Measurements from ENCODE around the gene NIPA2. TPM values are rescaled to one million over a fixed set of nuclear protein-coding genes. Genes with fewer than 3 reads are reported as not detected.

NIPA2 gene
- total and polyA plus RNA-seq, 4 donors = 11.7 to 31.6 (median 20.9) TPM

DNA sequence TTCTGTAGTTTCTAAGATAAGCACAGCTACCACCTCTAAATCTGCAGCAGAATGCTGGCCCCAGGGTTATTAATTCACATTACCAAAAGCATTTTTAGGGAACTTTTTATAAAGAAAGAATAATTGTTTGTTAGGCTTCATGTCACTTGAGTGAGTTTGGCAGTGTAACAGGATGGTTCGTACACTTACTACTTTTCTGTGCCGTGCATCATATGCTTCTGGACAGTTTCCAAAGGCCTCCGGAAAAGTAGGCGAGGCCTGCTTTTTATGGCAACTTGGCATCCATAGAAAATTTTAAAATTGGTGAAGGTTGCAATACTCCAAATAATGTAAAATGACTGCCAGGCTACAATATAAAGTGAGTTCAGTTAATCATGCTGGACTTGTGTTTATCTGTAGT, 30.0 kb downstream of the NIPA2 start:
- whole genome bisulfite sequencing = 80% methylated on average over 4 of the region's 4 CpGs
- no peak for DNase-seq (ENCODE audit: low spot score)
- TF ChIP-seq, protein P1, sequence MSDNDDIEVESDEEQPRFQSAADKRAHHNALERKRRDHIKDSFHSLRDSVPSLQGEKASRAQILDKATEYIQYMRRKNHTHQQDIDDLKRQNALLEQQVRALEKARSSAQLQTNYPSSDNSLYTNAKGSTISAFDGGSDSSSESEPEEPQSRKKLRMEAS (IDR thresholded peaks at IDR 0.05) = no peak
- TF ChIP-seq, protein P2, sequence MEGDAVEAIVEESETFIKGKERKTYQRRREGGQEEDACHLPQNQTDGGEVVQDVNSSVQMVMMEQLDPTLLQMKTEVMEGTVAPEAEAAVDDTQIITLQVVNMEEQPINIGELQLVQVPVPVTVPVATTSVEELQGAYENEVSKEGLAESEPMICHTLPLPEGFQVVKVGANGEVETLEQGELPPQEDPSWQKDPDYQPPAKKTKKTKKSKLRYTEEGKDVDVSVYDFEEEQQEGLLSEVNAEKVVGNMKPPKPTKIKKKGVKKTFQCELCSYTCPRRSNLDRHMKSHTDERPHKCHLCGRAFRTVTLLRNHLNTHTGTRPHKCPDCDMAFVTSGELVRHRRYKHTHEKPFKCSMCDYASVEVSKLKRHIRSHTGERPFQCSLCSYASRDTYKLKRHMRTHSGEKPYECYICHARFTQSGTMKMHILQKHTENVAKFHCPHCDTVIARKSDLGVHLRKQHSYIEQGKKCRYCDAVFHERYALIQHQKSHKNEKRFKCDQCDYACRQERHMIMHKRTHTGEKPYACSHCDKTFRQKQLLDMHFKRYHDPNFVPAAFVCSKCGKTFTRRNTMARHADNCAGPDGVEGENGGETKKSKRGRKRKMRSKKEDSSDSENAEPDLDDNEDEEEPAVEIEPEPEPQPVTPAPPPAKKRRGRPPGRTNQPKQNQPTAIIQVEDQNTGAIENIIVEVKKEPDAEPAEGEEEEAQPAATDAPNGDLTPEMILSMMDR (IDR thresholded peaks at IDR 0.05; ENCODE audit: low read depth, low read length, missing input control) = no peak
- TF ChIP-seq, protein P3, sequence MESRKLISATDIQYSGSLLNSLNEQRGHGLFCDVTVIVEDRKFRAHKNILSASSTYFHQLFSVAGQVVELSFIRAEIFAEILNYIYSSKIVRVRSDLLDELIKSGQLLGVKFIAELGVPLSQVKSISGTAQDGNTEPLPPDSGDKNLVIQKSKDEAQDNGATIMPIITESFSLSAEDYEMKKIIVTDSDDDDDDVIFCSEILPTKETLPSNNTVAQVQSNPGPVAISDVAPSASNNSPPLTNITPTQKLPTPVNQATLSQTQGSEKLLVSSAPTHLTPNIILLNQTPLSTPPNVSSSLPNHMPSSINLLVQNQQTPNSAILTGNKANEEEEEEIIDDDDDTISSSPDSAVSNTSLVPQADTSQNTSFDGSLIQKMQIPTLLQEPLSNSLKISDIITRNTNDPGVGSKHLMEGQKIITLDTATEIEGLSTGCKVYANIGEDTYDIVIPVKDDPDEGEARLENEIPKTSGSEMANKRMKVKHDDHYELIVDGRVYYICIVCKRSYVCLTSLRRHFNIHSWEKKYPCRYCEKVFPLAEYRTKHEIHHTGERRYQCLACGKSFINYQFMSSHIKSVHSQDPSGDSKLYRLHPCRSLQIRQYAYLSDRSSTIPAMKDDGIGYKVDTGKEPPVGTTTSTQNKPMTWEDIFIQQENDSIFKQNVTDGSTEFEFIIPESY (IDR thresholded peaks at IDR 0.05) = no peak
- no peak for TF ChIP-seq SP1 (IDR thresholded peaks at IDR 0.05)
- no peak for TF ChIP-seq JUND (IDR thresholded peaks at IDR 0.05)
- TF ChIP-seq RAD21 (IDR thresholded peaks at IDR 0.05) = no peak
- no peak for TF ChIP-seq GABPA (IDR thresholded peaks at IDR 0.05 in 1 of 2, conservative IDR thresholded peaks at IDR 0.05 in 1 of 2)
- no peak for TF ChIP-seq FOXA2 (IDR thresholded peaks at IDR 0.05)
- no peak for TF ChIP-seq FOXA1 (IDR thresholded peaks at IDR 0.05)
- TF ChIP-seq, protein P4, sequence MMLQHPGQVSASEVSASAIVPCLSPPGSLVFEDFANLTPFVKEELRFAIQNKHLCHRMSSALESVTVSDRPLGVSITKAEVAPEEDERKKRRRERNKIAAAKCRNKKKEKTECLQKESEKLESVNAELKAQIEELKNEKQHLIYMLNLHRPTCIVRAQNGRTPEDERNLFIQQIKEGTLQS (IDR thresholded peaks at IDR 0.05) = no peak
- TF ChIP-seq TAF1 (conservative IDR thresholded peaks at IDR 0.05) = no peak
- no peak for TF ChIP-seq EGR1 (IDR thresholded peaks at IDR 0.05; ENCODE audit: low read depth in 2 of 2)
- no peak for TF ChIP-seq HNF4G (IDR thresholded peaks at IDR 0.05)
- no peaks in the 10 kb centered on the region for H3K4me1 ChIP-seq (ENCODE audit: control insufficient read depth in 4 of 4, insufficient read depth in 4 of 4, low read length in 3 of 4)
- H3K27ac ChIP-seq (ENCODE audit: low read depth in 1 of 2, low read length in 2 of 2) = no peak overlapping the region
- H3K36me3 ChIP-seq (ENCODE audit: control insufficient read depth in 4 of 4, insufficient read depth in 3 of 4, low read depth in 1 of 4, low read length in 3 of 4) = peaks cover 7 to 78% (median 54%) of the 10 kb centered on the region in 4 donors
- no peak overlapping the region for H3K4me3 ChIP-seq (ENCODE audit: low read depth in 1 of 3, low read length in 3 of 3)
- no peaks in the 10 kb centered on the region for H3K9me3 ChIP-seq (ENCODE audit: control insufficient read depth in 4 of 4, low read length in 3 of 4)
- no peaks in the 10 kb centered on the region for H3K27me3 ChIP-seq (ENCODE audit: control insufficient read depth in 4 of 4, insufficient read depth in 4 of 4, low read length in 3 of 4)
- H3K9ac ChIP-seq (ENCODE audit: low read depth in 1 of 2, low read length in 2 of 2) = no peak overlapping the region

DNA sequence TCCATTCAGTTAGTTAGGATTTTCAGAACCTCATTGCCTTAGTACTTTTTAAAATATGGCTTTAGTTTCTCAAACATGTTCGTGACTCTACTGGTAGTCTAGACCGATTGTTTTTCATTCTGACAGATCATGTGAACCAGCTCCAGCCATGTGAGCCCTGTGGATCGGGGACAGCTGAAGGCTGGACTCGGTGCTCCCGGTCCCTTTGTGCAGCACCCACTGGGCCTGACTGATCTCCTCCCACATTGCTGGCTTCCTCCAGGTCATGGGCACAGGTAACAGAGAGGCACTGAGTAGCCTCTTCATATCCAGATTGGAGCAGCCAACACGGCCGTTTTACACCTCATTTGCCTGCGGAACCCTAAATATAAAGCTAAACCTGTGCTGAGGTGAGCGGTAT, 30.5 kb downstream of the NIPA2 start:
- WGBS = 96% methylated on average over 9 of the region's 9 CpGs
- no peak for TF ChIP-seq EGR1 (IDR thresholded peaks at IDR 0.05; ENCODE audit: low read depth in 2 of 2)
- TF ChIP-seq, protein P2 (IDR thresholded peaks at IDR 0.05; ENCODE audit: low read depth, low read length, missing input control) = no peak
- no peak for TF ChIP-seq RAD21 (IDR thresholded peaks at IDR 0.05)
- no peak for TF ChIP-seq HNF4G (IDR thresholded peaks at IDR 0.05)
- no peak for TF ChIP-seq JUND (IDR thresholded peaks at IDR 0.05)
- TF ChIP-seq, protein P1 (IDR thresholded peaks at IDR 0.05) = no peak
- TF ChIP-seq HNF4A (conservative IDR thresholded peaks at IDR 0.05) = no peak
- TF ChIP-seq NR2F2 (IDR thresholded peaks at IDR 0.05) = no peak
- no peak for TF ChIP-seq FOXA2 (IDR thresholded peaks at IDR 0.05)
- TF ChIP-seq, protein P3 (IDR thresholded peaks at IDR 0.05) = no peak
- TF ChIP-seq, protein P5, sequence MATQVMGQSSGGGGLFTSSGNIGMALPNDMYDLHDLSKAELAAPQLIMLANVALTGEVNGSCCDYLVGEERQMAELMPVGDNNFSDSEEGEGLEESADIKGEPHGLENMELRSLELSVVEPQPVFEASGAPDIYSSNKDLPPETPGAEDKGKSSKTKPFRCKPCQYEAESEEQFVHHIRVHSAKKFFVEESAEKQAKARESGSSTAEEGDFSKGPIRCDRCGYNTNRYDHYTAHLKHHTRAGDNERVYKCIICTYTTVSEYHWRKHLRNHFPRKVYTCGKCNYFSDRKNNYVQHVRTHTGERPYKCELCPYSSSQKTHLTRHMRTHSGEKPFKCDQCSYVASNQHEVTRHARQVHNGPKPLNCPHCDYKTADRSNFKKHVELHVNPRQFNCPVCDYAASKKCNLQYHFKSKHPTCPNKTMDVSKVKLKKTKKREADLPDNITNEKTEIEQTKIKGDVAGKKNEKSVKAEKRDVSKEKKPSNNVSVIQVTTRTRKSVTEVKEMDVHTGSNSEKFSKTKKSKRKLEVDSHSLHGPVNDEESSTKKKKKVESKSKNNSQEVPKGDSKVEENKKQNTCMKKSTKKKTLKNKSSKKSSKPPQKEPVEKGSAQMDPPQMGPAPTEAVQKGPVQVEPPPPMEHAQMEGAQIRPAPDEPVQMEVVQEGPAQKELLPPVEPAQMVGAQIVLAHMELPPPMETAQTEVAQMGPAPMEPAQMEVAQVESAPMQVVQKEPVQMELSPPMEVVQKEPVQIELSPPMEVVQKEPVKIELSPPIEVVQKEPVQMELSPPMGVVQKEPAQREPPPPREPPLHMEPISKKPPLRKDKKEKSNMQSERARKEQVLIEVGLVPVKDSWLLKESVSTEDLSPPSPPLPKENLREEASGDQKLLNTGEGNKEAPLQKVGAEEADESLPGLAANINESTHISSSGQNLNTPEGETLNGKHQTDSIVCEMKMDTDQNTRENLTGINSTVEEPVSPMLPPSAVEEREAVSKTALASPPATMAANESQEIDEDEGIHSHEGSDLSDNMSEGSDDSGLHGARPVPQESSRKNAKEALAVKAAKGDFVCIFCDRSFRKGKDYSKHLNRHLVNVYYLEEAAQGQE (IDR thresholded peaks at IDR 0.05) = no peak
- TF ChIP-seq TAF1 (conservative IDR thresholded peaks at IDR 0.05) = no peak
- no peak for TF ChIP-seq YY1 (IDR thresholded peaks at IDR 0.05)
- no peak for TF ChIP-seq SP1 (IDR thresholded peaks at IDR 0.05)
- no peak for TF ChIP-seq GABPA (IDR thresholded peaks at IDR 0.05 in 1 of 2, conservative IDR thresholded peaks at IDR 0.05 in 1 of 2)
- no peak for TF ChIP-seq FOXA1 (IDR thresholded peaks at IDR 0.05)
- no peak for TF ChIP-seq RXRA (IDR thresholded peaks at IDR 0.05)
- TF ChIP-seq, protein P4 (IDR thresholded peaks at IDR 0.05) = no peak
- no peaks in the 10 kb centered on the region for H3K4me1 ChIP-seq (ENCODE audit: control insufficient read depth in 4 of 4, insufficient read depth in 4 of 4, low read length in 3 of 4)
- no peak overlapping the region for H3K27ac ChIP-seq (ENCODE audit: low read depth in 1 of 2, low read length in 2 of 2)
- DNase-seq (ENCODE audit: low spot score) = no peak
- no peaks in the 10 kb centered on the region for H3K27me3 ChIP-seq (ENCODE audit: control insufficient read depth in 4 of 4, insufficient read depth in 4 of 4, low read length in 3 of 4)
- H3K36me3 ChIP-seq (ENCODE audit: control insufficient read depth in 4 of 4, insufficient read depth in 3 of 4, low read depth in 1 of 4, low read length in 3 of 4) = peaks cover 7 to 81% (median 53%) of the 10 kb centered on the region in 4 donors
- no peak overlapping the region for H3K4me3 ChIP-seq (ENCODE audit: low read depth in 1 of 3, low read length in 3 of 3)
- H3K9ac ChIP-seq (ENCODE audit: low read depth in 1 of 2, low read length in 2 of 2) = no peak overlapping the region
- no peaks in the 10 kb centered on the region for H3K9me3 ChIP-seq (ENCODE audit: control insufficient read depth in 4 of 4, low read length in 3 of 4)
